Activated CD8-positive, alpha-beta T cell treated with anti-CD3 and anti-CD28 coated beads for 36 hours (primary cell): Measurements from ENCODE around the gene APOA5. TPM values are rescaled to one million over a fixed set of nuclear protein-coding genes. Genes with fewer than 3 reads are reported as not detected.

ENCODE experiments used
- ATAC-seq: fragments of 200-7000 bp; cut with Tn5 transposase; one replicate; pipeline ENCODE4 v1.10.0; 2021; ENCODE audit warnings: mild to moderate bottlenecking, moderate library complexity
- CTCF ChIA-PET: fragments of 350-600 bp; sonication (Branson Sonifier 250); formaldehyde crosslinking; loops from one replicate; lab custom pipeline; 2021; ENCODE audit warnings: antibody characterized with exemption; lab: Charles Lee
- POLR2A ChIA-PET: fragments of 350-600 bp; sonication (Branson Sonifier 250); formaldehyde crosslinking; loops from one replicate; lab custom pipeline; 2021; ENCODE audit warnings: antibody characterized with exemption; lab: Charles Lee
- DNase-seq: peaks from one replicate; pipeline ENCODE4 v3.0.0-alpha.2; 2020
- H3K27ac Mint-ChIP-seq: one replicate; pipeline ENCODE4 v1.8.0; 2021; ENCODE audit warnings: mild to moderate bottlenecking, mixed read lengths
- H3K27me3 Mint-ChIP-seq: one replicate; pipeline ENCODE4 v1.8.0; 2021; ENCODE audit warnings: mixed read lengths
- H3K36me3 Mint-ChIP-seq: one replicate; pipeline ENCODE4 v1.8.0; 2021; ENCODE audit warnings: low read depth, mixed read lengths
- H3K4me1 Mint-ChIP-seq: one replicate; pipeline ENCODE4 v1.8.0; 2021; ENCODE audit warnings: low read depth, mixed read lengths
- H3K4me3 Mint-ChIP-seq: one replicate; pipeline ENCODE4 v1.8.0; 2021; ENCODE audit warnings: mild to moderate bottlenecking, moderate library complexity, mixed read lengths
- H3K9me3 Mint-ChIP-seq: one replicate; pipeline ENCODE4 v1.8.0; 2021; ENCODE audit warnings: mixed read lengths
- CTCF ChIP-seq: fragments of 200-600 bp; IDR thresholded peaks from one replicate; pipeline ENCODE4 v1.8.0; 2022; ENCODE audit warnings: antibody characterized with exemption, mild to moderate bottlenecking
- intact Hi-C: fragments of 100-400 bp; cut with micrococcal nuclease; formaldehyde crosslinking; loops from one replicate; pipeline ENCODE4 v1.10.0; 2022
- total RNA-seq, 2 experiments: library from RNA; stranded (reverse); gene quantifications; one replicate each; pipeline ENCODE4 v1.2.3, GENCODE V29; 2021

APOA5 gene
- total RNA-seq, 2 experiments from 2014 or later: not detected

GRCh38 chr11:116813781-116814471 lies 22.2 kb upstream of the APOA5 start:
- Mint-ChIP-seq H3K27me3 (peaks cover 2% of the 10 kb centered on the region), H3K9me3 (no peaks in the 10 kb centered on the region), H3K27ac (no peak overlapping the region), H3K4me1 (no peaks in the 10 kb centered on the region), H3K4me3 (no peak overlapping the region), H3K36me3 (no peaks in the 10 kb centered on the region)
- ChIA-PET POLR2A (no interaction called here), CTCF (interaction anchor here (1.0 to 2.3 kb wide), 5 partner anchors 7 to 292 kb away, joined by 3 to 14 read pairs (median 3); no protein-coding TSS in a partner anchor)
- no peak for ATAC-seq
- DNase-seq: no peak
- intact Hi-C loops: no loop called here
- no peak for TF ChIP-seq CTCF

- Mint-ChIP-seq H3K27ac (no peak overlapping the region), H3K36me3 (no peaks in the 10 kb centered on the region), H3K4me1 (no peaks in the 10 kb centered on the region), H3K4me3 (no peak overlapping the region), H3K9me3 (no peaks in the 10 kb centered on the region), H3K27me3 (peaks cover 2% of the 10 kb centered on the region)
- DNase-seq (no peak), ATAC-seq (no peak)
- intact Hi-C loops: no loop called here
- TF ChIP-seq CTCF: no peak
- ChIA-PET CTCF (interaction anchor here (1.0 to 2.3 kb wide), 8 partner anchors 8 to 293 kb away, joined by 3 to 14 read pairs (median 4); partner anchors contain the start of gene APOA5), POLR2A (interaction anchor here (0.8 kb wide), 1 partner anchor 22 kb away, joined by 3 read pairs; no protein-coding TSS in a partner anchor)
Measured at GRCh38 chr11:116813170-116813569, 21.5 kb upstream of the APOA5 start.

GRCh38 chr11:116812109-116812508 lies 20.4 kb upstream of the APOA5 start:
- H3K27ac Mint-ChIP-seq: no peak overlapping the region

GRCh38 chr11:116811194-116811593 lies 19.5 kb upstream of the APOA5 start:
- DNase-seq: no peak
- POLR2A ChIA-PET: no interaction called here
- H3K27me3 Mint-ChIP-seq: peaks cover 2% of the 10 kb centered on the region
- H3K36me3 Mint-ChIP-seq: no peaks in the 10 kb centered on the region
- TF ChIP-seq CTCF: no peak
- intact Hi-C loops: no loop called here
- no peak overlapping the region for H3K4me3 Mint-ChIP-seq
- no peak for ATAC-seq
- CTCF ChIA-PET: interaction anchor here (1.6 to 2.5 kb wide), 2 partner anchors 20 to 25 kb away, joined by 5 to 13 read pairs; partner anchors contain the start of gene APOA5
- no peaks in the 10 kb centered on the region for H3K4me1 Mint-ChIP-seq
- H3K27ac Mint-ChIP-seq: no peak overlapping the region
- no peaks in the 10 kb centered on the region for H3K9me3 Mint-ChIP-seq

More at GRCh38 chr11:116812109-116812508, 20.4 kb upstream of the APOA5 start:
- no peaks in the 10 kb centered on the region for H3K4me1 Mint-ChIP-seq
- ChIA-PET CTCF (interaction anchor here (1.0 to 2.3 kb wide), 4 partner anchors 10 to 23 kb away, joined by 4 to 14 read pairs (median 4); partner anchors contain the start of gene APOA5), POLR2A (interaction anchor here (0.8 kb wide), 1 partner anchor 23 kb away, joined by 3 read pairs; no protein-coding TSS in a partner anchor)
- no peaks in the 10 kb centered on the region for H3K9me3 Mint-ChIP-seq
- TF ChIP-seq CTCF: no peak
- DNase-seq (no peak), ATAC-seq (no peak)
- no peaks in the 10 kb centered on the region for H3K36me3 Mint-ChIP-seq
- intact Hi-C loops: no loop called here
- peaks cover 2% of the 10 kb centered on the region for H3K27me3 Mint-ChIP-seq
- H3K4me3 Mint-ChIP-seq: no peak overlapping the region
